Amygdala (tissue), 56 donors: ENCODE measurements around the gene HIPK3.
"Not testable (repeated sequence)": the region's sequence is repeated elsewhere in the genome, so short reads cannot be mapped to it uniquely, and the experiment has no call there.

ENCODE experiments used
- DNase-seq, 56 donors: peaks; one replicate each; lab custom pipeline; 2025; lab: John Stamatoyannopoulos, UW

The HIPK3 gene

DNA sequence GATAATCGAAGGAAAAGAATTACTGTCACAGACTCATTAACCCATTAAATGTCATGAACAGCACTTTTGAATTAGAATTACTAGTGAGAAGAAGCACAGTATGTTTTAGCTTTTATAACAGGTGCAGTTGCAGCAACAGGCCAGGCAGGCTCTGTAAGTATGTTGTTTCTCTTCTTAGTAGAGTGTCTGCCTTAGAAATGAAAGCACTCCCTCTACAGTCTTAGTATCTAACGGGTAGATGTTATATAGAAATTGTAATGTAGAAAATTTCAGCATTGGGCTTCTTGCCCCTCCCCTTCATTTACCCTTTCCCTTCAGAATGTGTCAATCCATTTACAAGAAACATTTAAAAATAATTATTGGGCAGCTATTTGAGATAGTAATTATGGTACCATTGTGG, 87.4 kb downstream of the HIPK3 start:
- no peak for DNase-seq

DNA sequence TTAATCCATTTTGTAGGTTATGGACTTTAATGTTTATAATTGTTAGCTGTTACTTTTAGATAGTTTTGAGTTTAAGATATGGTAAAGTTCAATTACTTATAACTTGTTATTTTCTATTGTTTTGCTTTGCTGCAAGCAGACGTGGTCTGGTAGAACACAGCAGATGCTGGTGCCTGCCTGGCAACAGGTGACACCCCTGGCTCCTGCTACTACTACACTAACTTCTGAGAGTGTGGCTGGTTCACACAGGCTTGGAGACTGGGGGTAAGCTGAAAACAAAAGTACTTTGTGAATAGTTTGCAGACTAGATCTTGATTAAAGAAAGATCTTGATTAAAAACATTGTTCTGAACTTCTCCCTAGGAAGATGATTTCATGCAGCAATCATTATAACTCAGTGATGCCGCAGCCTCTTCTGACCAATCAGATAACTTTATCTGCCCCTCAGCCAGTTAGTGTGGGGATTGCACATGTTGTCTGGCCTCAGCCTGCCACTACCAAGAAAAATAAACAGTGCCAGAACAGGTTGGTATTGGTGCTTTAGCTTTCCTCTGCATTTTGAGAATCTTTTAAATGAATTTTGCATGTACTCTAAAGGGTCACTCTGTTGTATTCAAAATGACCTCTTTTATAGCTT, 90.4 kb downstream of the HIPK3 start:
- DNase-seq: no peak

DNA sequence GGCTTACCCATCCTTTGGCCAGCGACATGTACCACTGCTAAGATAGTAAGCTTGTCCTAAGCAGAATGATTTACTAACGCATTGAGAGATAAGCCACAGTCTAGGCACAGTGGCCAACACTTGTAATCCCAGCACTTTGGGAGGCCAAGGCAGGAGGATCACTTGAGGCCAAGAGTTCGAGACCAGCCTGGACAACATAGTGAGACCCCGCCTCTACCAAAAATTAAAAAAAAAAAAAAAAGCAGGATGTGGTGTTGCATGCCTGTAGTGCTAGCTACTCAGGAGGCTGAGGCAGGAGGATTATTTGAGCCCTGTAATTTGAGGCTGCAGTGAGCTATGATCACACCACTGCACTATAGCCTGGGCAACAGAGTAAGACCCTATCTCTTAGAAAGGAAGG, 93.1 kb downstream of the HIPK3 start:
- no peak for DNase-seq

DNA sequence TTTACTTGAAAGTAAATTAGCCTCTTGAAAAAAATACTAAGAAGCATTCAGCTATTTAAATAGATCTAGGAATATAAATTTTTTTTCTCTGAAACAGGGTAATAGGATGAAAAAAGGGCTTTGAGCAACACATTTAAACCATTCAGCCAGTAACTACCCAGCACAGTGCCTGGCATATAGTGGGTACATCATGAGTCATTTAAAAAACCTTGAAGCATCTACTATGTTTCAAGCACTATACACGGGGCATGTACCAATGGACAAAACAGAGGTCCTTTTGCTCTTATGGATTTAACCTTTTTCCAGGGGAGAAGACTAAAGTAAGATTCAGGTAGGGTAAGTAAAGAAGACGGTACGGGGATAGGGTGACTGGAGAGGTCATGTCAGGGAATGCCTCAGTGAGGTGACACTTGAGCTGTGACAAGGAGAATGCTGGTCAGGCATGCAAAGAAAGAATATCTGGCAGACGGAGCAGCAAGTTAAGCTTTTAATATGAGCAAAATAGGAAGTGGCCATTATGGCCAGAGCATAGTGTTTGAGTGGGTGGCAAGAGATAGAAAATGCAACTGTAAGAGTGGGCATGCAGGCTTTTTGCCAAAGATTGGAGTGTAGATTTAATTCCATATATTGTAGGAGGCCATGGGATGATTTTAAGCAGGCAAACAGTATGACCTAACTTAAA, 101.1 kb downstream of the HIPK3 start:
- no peak for DNase-seq

DNA sequence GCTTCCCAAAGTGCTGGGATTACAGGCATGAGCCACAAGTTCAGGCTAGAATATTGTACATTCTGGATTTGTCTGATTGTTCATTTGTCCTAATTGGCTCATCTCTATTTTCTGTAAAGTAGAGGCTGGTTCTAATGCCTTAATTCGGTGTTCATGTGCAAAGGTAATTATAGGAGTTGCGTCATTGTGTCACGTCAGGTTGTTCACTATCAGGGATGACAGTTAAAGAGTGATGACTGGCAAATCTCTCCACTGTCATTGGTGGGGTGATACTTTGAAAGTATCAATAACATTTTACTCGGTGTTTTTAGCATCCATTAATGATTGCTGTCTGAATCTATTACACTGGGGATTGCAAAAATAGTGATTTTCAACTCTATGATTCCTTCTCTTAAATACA, 103.5 kb downstream of the HIPK3 start:
- no peak for DNase-seq

DNA sequence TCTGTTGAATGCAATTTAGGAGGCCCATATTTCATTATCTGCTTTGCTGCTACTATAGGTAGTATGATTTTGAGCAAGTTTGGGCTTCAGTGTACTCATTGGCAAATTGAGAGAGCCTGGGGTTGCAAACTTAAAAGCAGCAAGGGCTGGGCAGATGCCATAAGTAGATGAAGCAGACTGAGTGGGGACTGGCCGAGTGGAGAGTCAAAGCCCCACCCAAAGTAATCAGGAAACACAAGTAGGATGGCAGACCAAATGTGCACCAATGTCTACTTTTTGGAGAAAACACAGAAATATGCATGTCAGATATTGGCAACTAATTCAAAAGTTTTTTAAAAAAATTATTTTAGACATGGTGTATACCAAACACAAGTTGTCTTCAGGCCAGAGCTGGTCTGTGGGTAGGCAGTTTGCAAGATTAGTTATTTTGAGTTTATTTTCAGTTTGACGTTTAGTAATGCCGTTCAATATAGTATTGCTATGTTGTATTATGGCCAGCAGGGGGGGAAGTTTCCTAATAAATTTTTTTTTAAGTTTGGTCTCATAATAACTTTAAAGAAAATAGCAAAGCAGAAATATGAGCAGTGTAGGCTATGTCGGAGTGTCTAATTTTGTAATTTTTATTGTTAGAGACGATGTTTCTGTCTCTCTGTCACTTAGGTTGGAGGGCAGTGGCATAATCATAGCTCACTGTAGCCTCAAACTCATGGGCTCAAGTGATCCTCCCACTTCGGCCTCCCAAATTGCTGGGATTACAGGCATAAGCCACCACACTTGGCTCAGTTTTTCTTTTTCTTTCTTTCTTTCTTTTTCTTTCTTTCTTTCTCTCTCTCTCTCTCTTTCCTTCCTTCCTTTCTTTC, 105.1 kb downstream of the HIPK3 start:
- peak in 1 of 56 donors; percentile 4 for DNase-seq

DNA sequence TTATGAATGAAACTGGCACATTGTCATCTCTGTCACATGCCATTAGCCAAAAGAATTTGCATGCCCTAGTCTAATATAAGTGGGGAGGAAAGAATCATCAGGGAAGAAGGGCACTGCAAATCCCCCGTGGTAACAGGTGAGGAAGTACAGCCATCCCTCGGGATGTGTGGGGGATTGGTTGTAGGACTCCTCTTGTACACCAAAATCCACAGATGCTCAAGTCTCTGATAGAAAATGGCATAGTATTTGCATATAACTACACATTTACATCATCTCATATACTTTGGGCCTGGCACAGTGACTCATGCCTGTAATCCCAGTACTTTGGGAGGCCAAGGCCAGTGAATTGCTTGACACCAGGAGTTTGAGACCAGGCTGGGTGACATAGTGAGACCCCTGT, 109.7 kb downstream of the HIPK3 start:
- no peak for DNase-seq

DNA sequence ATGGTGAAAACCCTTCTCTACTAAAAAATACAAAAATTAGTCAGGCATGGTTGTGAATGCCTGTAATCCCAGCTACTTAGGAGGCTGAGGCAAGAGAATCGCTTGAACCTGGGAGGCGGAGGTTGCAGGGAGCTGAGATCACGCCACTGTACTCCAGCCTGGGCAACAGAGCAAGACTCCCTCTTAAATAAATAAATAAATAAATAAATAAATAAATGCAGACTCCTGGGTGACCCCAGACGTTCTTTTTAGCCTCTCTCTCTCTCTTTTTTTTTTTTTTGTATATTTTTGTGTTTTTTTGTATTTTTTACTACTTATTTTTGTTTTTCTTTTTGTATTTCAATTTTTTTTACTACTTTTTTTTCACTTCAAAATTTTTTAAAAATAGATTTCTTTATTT, 111.3 kb downstream of the HIPK3 start:
- DNase-seq: not testable (repeated sequence)

DNA sequence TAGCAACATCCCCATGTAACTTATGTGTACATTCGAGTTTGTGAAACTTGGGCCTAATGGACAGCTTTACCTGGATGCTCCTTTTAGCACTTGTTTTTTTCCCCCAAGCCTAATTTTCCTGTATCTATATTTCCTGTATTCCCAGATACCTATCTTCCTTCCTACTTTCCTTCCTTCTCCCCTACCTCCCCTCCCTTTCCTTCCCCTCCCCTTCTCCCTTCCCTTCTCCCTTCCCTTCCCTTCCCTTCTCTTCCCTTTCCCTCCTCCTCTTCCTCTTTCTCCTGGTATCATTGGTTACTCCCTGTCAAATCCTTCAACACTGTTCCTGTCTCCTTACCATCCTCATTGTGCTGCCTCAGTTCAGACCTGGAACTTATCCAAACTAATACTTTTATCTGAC, 111.8 kb downstream of the HIPK3 start:
- DNase-seq: no peak

DNA sequence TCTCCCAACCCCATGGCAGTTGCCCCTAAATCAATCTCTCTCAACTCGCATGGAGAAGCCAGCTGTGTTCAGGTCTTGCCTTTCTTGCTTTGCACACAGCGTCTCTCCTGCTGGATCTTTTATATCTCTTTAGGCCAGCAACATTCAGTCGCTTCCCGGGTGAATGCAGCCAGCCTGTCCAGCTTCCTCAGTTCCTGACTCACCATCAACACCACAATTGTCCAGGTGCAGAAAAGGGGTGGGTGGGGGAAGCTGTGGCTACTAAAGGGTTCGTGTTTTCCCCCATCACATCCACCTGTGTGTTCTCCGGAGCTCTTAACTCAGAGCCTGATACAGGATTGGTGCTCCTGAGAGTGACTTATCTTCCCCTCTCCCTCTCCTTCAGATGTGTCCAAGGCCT, 116.5 kb downstream of the HIPK3 start:
- DNase-seq: no peak

DNA sequence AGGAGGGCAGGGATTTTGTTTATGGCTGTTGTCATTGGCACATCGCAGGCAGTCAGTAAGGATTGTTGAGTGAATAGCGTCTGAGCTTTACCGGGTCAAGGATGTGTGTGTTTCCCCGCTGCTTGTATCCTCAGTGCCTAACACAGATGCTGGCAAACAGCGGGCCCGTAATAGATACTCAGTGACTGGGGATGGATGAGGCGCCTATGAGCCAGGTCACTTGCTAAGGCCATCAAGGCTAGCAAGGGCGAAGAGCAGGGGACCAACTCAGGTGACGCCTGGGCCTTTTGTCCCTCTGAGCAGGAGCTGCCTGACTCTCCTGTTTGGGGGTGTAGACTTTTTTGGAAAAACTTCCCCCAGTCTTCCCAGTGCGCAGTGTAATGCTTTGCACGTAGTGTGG, 118.1 kb downstream of the HIPK3 start:
- no peak for DNase-seq

DNA sequence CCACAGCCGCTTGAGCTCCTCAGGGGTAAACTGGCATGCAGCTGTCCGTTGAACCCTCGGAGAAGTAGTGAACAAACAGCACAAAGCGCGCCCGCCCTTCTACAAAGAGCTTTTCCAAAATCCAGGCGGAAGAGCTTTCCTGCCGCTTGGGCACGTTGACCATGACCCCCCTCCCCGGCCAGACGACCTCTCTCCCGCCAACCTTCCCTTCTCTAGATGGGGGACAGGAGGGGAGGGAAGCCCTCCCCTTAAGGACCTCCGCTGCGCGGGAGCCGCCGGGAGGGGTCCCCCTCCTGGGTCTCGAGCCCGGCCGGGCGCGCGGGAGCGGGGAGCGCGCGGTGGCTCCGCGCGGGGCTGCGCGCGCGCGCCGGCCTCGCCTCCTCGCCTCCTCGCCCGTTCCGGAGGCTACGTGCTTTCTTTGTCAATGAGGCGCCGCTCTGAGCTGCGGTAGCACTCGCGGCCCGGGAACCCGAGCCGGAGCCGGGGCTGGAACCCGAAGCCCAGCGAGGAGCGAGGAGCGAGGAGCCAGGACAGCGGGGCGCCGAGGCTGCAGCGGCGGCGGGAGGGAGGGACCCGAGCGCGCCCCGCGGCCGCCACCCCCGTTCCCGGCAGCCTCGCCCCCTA, 118.6 kb downstream of the HIPK3 start, which contains the start of gene KIAA1549L:
TSS of gene KIAA1549L (plus strand) at position 421 of the 624 bp plus-strand sequence.
- peak in 23 of 56 donors; percentile 5 to 60 (median 22) for DNase-seq

DNA sequence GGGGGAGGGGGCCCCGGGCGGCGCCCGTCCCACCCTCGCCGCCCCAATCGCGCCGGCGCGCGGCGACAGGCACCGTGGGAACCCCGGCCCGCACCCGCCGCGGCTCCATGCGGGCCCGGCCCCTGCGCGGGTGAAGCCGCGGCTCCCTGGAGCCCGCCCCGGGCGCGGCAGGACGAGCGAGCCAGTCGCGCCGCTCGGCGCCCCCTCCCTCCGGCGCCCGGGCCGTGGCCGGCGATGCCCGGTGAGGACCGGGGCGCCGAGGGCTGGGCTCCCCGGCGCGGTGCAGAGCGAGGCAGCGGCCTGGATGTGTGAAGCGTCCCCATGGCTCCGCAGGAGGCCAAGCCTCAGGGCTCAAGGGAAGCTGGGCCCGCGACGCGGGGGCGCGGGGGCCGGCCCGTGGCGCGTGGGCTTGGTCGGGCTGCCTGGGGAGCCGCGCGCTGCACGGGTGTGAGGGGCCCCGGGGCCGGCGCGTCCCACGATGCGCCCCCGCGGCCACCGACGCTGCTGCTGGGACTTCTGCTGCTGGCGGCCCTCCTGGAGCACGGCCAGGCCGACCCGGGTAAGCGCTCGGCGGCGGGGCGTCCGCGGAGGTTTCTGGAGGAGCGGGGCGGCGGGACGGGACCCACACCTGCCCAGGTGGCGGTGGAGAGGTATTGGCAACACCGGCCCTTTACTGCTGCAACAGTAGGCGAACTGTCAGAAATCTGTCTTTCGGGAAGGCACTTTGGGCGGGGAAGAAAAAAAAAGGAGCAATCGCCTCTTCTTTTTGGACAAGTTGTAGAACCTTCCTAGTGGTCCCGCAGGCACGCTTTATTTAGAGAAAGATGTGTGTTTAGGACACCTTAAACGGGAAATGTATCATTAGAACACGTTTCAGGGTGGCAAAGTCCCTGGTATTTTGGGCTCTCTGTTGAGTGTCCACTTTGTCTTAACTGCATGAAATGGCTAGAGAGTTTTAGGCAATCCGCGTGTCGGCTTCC, 119.4 kb downstream of the HIPK3 start:
- peak in 3 of 56 donors; percentile 9 to 34 (median 12) for DNase-seq

DNA sequence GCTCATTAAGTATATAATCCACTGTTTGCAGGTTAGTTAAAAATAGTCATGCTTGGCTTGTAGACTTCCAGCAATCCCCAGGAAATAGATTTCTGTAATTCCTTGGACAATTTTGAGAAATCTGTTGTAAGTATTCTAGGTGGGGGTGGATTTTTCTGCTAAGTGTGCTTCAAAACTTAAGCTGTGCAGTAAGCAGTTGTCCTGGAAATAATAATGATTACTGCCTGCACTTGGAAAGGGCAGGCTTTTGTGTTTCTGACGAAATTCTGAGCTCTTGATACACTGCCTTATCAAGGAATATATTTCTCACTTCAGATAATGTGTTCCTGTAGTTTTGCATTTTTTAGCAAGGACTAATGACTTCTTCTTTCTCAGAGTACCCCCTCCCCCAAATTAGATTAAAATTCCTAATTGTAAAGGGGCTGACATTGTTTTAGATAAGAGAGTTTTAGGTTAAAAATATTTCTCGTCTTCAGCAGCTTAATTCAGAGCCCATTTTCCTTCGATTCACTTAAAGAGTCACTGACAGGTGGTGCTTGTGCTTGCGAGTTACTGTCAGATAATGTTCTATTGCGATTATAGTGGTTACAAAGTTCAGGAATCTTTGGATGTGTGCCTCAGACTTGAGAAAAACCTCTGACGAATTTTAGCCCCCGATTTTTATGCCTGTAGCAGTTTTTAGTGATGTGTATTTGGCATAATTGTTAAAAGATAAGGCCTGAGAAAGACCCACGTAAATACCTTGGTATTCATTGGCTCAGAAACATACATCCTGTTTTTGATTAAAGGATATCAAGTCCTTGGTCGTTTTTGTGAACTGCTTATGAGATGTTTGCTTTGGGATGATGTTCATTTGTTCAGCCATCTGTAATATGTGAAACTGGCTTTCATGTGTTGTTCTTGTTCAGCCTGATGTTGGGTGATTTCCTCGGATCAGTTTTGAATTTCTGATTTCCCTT, 120.5 kb downstream of the HIPK3 start:
- no peak for DNase-seq

DNA sequence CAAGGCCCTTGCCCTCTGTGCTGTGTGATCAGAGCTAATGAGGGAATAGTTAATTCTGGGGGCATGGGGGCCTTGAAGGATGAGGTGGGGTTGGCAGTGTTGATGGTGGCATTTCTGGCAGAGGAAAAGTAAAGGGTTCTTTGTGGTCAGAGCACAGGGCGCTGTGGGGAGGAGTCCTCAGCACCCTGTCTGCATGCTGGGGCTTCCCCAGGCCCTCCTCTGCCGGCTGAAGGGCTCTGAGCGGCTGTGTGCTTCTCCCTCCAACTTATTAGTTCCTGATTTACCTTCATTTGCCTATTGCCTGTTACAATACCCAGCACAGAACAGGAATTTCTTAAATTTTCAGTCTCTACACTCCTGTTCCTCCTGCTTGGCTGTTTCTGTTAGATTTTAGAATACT, 122.8 kb downstream of the HIPK3 start:
- DNase-seq: no peak

DNA sequence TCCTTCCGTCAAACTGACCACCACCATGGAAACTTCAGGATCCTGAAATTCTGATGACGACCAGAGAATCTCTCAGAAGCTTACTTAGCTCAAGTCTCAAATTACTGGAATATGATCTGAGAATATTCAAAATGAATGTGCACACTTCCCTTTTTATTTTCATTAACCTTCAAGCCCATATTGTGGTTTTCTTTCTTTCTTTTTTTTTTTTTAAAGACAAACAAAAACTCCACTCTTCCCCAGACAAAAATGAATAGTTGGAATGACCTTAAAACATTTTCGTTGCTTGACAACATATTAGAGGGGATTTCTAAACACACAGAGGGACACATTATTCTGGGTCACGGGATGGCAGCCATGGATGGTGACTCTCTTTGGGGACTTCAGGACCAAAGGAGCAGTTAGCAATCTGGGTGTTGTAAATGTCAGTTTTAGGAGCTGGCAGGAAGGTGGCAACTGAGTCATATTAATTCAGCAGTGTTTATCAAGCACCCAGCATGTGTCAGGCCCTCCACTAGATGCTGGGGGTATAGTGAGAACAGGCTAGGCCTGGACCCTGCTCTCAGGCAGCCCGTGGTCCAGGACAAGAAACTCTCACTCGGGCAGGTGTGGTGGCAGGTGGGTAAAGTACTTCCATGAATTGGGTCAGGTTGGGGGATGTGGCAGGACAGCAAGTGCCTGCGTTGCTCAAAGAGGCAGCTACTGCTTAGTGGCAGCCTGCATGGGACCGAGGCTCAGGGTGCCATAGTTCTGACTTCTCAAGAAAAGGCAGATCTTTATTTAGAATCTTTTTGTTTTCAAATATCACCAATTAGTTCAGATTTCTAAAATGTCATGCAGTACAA, 126.1 kb downstream of the HIPK3 start:
- peak in 1 of 56 donors; percentile 7 for DNase-seq

DNA sequence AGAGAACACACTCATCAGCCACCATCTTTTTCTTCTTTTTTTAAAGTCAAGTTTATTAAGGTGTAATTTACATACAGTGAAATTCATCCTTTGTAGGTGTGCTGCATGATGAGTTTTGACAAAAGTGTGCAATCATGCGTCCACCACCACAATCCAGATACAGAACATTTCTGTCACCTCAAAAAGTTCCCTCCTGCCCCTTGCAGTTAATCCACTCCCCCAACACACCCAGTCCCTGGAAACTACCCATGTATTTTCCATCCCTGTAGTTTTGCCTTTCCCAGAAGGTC, 126.7 kb downstream of the HIPK3 start:
- no peak for DNase-seq

DNA sequence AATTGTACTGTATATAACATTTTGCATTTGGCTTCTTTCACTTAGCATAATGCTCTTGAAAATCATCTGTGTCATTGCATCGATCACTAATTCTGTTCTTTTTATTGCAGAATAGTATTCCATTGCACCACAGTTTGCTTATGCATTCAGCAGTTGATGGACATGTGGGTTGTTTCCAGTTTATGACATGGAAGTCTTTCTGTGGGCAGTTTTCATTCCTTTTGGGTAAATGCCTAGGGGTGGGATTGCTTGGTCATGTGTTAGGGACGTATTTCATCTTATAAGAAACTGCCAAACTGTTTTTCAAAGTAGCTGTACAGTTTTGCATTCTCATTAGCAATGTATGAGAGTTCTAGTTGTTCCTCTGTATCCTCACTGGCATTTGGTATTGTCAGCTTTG, 127.0 kb downstream of the HIPK3 start:
- DNase-seq: no peak
